Stomach (tissue), 4 donors: Measurements from ENCODE around the gene VMO1.

Source experiments
- CTCF ChIP-seq, 7 experiments: fragments of 450-650 bp in 4 of 7; fragments of 200-600 bp in 3 of 7; sonication (generic) in 3 of 7; IDR thresholded peaks; one replicate each; pipeline ENCODE4 v1.5.1; 2016 to 2019; ENCODE audit warnings: antibody characterized with exemption in 7 of 7, control low read depth in 2 of 7, mild to moderate bottlenecking in 1 of 7
- EP300 ChIP-seq: sonication (generic); formaldehyde crosslinking; IDR thresholded peaks from one replicate; pipeline ENCODE4 v1.6.1; 2017; ENCODE audit warnings: antibody characterized with exemption
- POLR2A ChIP-seq, 4 donors: fragments of 450-650 bp; IDR thresholded peaks; one replicate each; pipeline ENCODE4 v1.6.1; 2016; ENCODE audit warnings: antibody characterized with exemption in 4 of 4, control low read depth in 2 of 4, mild to moderate bottlenecking in 1 of 4, moderate library complexity in 1 of 4

DNA sequence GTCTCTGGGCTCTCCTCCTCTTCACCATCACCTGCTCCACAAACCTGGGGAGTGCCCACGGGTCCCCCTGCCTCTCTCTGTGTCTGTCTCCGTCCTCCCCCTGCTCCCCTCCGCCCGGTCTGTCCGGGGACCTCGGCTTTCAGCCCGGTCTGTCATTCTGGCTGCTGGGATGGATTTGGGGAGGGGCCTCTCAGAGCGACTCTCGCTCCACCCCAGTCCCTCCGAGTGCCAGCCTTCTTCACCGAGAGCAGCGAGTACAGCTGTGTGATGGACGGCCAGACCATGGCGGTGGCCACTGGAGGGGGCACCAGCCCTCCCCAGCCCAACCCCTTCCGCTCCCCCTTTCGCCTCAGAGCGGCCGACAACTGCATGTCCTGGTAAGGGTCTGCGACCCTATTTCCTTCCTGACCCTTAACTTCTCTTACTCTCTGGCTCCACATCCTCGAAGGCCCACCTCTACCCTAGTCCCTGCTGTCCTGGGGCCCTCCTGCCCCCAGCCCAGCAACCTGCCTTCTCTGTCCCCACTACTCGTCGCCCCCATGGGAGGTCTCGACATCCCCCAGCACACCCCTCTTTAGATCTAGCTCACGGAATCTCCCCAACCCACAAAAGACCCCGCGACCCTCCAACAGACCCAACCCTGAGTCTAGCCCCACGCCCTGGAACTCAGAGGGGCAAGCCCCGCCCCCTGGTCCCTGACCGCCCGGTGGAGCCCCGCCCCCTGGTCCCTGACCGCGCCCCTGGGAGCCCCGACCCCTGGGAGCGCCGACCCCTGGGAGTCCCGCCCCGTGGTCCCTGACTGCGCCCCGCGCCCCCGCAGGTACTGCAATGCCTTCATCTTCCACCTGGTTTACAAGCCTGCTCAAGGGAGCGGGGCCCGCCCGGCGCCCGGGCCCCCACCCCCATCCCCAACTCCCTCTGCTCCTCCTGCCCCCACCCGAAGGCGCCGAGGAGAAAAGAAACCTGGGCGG, 40.9 kb downstream of the VMO1 start:
- TF ChIP-seq CTCF (IDR thresholded peaks at IDR 0.05) (no peak), EP300 (no peak), POLR2A (IDR thresholded peaks at IDR 0.05) (no peak)
